Suprapubic skin (tissue), 3 donors: Measurements from ENCODE around the gene PYGO2.
"Not testable (repeated sequence)": the region's sequence is repeated elsewhere in the genome, so short reads cannot be mapped to it uniquely, and the experiment has no call there.

ENCODE experiments used
- POLR2A ChIP-seq, 2 donors: fragments of 450-650 bp; IDR thresholded peaks; one replicate each; pipeline ENCODE4 v1.6.1; 2017; ENCODE audit warnings: antibody characterized with exemption in 2 of 2, mild to moderate bottlenecking in 2 of 2, moderate library complexity in 2 of 2
- TF ChIP-seq, protein P1 (sequence below), 2 donors: fragments of 200-600 bp in 1 of 2; fragments of 450-650 bp in 1 of 2; sonication (generic) in 1 of 2; IDR thresholded peaks; one replicate each; pipeline ENCODE4 v1.5.1; 2016 to 2019; ENCODE audit warnings: antibody characterized with exemption in 2 of 2, mild to moderate bottlenecking in 1 of 2, moderate library complexity in 1 of 2

- TF ChIP-seq, protein P1, sequence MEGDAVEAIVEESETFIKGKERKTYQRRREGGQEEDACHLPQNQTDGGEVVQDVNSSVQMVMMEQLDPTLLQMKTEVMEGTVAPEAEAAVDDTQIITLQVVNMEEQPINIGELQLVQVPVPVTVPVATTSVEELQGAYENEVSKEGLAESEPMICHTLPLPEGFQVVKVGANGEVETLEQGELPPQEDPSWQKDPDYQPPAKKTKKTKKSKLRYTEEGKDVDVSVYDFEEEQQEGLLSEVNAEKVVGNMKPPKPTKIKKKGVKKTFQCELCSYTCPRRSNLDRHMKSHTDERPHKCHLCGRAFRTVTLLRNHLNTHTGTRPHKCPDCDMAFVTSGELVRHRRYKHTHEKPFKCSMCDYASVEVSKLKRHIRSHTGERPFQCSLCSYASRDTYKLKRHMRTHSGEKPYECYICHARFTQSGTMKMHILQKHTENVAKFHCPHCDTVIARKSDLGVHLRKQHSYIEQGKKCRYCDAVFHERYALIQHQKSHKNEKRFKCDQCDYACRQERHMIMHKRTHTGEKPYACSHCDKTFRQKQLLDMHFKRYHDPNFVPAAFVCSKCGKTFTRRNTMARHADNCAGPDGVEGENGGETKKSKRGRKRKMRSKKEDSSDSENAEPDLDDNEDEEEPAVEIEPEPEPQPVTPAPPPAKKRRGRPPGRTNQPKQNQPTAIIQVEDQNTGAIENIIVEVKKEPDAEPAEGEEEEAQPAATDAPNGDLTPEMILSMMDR (IDR thresholded peaks at IDR 0.05) = not testable (repeated sequence)
- not testable (repeated sequence) for TF ChIP-seq POLR2A (IDR thresholded peaks at IDR 0.05)
Measured at GRCh38 chr1:154908129-154908528, 53.5 kb downstream of the PYGO2 start.
